IPS-18c (cell line): ENCODE data around the gene ARRDC5.
"Not testable (repeated sequence)": the region's sequence is repeated elsewhere in the genome, so short reads cannot be mapped to it uniquely, and the experiment has no call there.

ENCODE experiments used
- H3K4me3 ChIP-seq: 2 replicates; pipeline ENCODE4 v1.7.0; 2013; ENCODE audit warnings: low read depth, mild to moderate bottlenecking, low read length, moderate library complexity; ENCODE audit not compliant: insufficient read depth
- H3K9me3 ChIP-seq: one replicate; pipeline ENCODE4 v1.6.1; 2013; ENCODE audit warnings: mild to moderate bottlenecking, low read length, moderate library complexity; ENCODE audit not compliant: control insufficient read depth, insufficient read depth

The ARRDC5 gene

GRCh38 chr19:4851551-4852290 lies 51.0 kb downstream of the ARRDC5 start:
- no peak overlapping the region for H3K4me3 ChIP-seq
- no peaks in the 10 kb centered on the region for H3K9me3 ChIP-seq

- Histone ChIP-seq H3K9me3 (no peaks in the 10 kb centered on the region), H3K4me3 (no peak overlapping the region)
Observed at GRCh38 chr19:4849019-4849418, 53.7 kb downstream of the ARRDC5 start.

DNA sequence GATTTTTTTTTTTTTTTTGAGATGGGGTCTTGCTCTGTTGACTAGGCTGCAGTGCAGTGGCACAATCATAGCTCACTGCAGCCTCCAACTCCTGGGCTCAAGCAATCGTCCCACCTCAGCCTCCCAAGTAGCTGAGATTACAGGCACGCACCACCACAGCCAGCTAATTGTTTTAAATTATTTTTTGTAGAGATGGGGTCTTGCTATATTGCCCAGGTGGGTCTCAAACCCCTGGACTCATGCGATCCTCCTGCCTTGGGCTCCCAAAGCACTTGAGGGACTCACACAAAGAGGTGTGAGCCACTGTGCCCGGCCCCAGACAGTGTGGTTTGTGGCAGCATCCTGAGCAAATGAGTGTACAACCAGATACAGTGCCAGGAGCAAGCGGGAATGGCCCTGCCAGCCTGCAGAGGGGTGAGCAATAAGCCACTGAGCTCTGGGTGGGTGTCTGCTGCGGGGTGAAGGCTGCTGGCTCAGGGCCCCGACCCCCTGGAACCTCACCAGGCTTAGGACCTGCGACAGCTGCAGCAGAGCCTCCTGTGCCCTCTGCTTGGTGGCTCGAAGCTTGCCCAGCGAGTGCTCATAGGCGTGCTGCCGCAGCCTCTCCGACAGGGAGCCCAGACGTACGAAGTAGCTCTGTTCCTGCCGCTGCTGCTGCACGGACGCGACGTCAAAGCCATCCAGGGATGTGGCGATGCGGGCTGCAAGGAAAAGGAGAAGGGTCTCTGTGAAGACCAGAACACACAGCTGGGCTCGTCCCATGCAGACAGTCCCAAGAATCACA lies 55.3 kb downstream of the ARRDC5 start:
- Histone ChIP-seq H3K9me3 (no peaks in the 10 kb centered on the region), H3K4me3 (no peak overlapping the region)

- H3K9me3 ChIP-seq, H3K4me3 ChIP-seq: not testable (repeated sequence)
Observed at GRCh38 chr19:4845975-4846374, 56.7 kb downstream of the ARRDC5 start.

DNA sequence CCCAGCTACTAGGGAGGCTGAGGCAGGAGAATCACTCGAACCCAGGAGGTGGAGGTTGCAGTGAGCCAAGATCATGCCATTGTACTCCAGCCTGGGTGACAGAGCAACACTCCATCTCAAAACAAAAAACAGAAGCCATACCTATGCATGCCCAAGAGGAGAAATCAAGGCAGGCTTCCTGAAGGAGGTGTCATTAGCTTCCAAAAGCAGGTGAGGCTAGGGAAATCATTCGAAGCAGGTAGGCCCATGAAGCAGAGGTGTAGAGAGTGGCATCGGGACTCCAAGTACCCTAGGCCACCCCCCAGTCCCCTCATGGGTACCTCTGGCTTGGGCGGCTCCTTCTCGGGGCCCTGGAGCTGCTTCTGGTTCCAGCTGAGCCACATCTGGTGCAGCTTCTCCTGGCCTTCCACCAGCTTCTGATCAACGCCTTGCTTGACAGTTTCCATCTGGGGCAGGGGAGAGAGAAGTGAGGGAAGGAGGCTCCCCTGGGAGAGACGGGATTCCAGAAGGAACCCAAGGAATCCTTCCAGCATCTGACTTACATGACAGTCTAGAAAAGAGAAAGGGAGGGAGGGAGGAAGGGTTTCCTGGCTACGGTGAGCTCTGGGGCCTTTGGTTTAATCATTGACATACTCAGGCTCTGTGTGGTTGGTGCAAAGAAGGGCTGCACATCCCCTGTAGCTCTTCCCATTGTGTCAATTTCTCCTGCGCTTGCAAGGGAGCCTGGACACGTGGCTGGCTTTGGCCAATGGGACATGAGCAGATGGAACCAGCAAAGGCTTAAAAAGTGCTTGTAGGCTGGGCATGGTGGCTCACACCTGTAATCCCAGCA lies 58.1 kb downstream of the ARRDC5 start:
- no peak overlapping the region for H3K4me3 ChIP-seq
- no peaks in the 10 kb centered on the region for H3K9me3 ChIP-seq

GRCh38 chr19:4843647-4843965 lies 59.1 kb downstream of the ARRDC5 start:
- Histone ChIP-seq H3K4me3 (no peak overlapping the region), H3K9me3 (no peaks in the 10 kb centered on the region)
